Measurements from ENCODE around the gene FCGR3B.
A peak's percentile ranks its signal among the peaks of the same experiment; 100 is the strongest.
"Not testable (repeated sequence)": the region's sequence is repeated elsewhere in the genome, so short reads cannot be mapped to it uniquely, and the experiment has no call there.

- TF ChIP-seq, protein P1, sequence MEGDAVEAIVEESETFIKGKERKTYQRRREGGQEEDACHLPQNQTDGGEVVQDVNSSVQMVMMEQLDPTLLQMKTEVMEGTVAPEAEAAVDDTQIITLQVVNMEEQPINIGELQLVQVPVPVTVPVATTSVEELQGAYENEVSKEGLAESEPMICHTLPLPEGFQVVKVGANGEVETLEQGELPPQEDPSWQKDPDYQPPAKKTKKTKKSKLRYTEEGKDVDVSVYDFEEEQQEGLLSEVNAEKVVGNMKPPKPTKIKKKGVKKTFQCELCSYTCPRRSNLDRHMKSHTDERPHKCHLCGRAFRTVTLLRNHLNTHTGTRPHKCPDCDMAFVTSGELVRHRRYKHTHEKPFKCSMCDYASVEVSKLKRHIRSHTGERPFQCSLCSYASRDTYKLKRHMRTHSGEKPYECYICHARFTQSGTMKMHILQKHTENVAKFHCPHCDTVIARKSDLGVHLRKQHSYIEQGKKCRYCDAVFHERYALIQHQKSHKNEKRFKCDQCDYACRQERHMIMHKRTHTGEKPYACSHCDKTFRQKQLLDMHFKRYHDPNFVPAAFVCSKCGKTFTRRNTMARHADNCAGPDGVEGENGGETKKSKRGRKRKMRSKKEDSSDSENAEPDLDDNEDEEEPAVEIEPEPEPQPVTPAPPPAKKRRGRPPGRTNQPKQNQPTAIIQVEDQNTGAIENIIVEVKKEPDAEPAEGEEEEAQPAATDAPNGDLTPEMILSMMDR (IDR thresholded peaks at IDR 0.05): peak in 1 of 3 experiments; percentile 28
- TF ChIP-seq POLR2A (IDR thresholded peaks at IDR 0.05): not testable (repeated sequence)
Measured at GRCh38 chr1:161647507-161648360, 16.8 kb upstream of the FCGR3B start.

Measured in testis (tissue), 2 donors.